CD1c-positive myeloid dendritic cell (primary cell): ENCODE results near the gene ACP4.

Experiments
- DNase-seq: peaks from one replicate; pipeline ENCODE4 v3.0.0-alpha.2; 2016; ENCODE audit errors: extremely low spot score

Gene ACP4

GRCh38 chr19:50823389-50824042 lies 33.3 kb downstream of the ACP4 start, which contains the start of gene KLK1:
KLK1 (minus strand) TSS chr19:50823787; CDS start chr19:50823748, 39 bp downstream.
- no peak for DNase-seq

GRCh38 chr19:50826492-50827240 lies 36.5 kb downstream of the ACP4 start:
- DNase-seq = no peak

- DNase-seq = no peak
Measured at GRCh38 chr19:50827476-50827875, 37.3 kb downstream of the ACP4 start.

- no peak for DNase-seq
Measured at GRCh38 chr19:50829801-50830200, 39.6 kb downstream of the ACP4 start.

GRCh38 chr19:50830266-50831025 lies 40.2 kb downstream of the ACP4 start:
- DNase-seq = no peak

- no peak for DNase-seq
Measured at GRCh38 chr19:50831026-50831396, 40.8 kb downstream of the ACP4 start.

- DNase-seq = no peak
Measured at GRCh38 chr19:50832666-50833065, 42.5 kb downstream of the ACP4 start.

GRCh38 chr19:50833117-50833801 lies 43.0 kb downstream of the ACP4 start, which contains the start of gene KLK15:
KLK15 (minus strand) TSS chr19:50833574; CDS start chr19:50831492, 2,082 bp downstream.
- DNase-seq = no peak

- no peak for DNase-seq
Measured at GRCh38 chr19:50833802-50834167, 43.6 kb downstream of the ACP4 start.

- no peak for DNase-seq
Measured at GRCh38 chr19:50835103-50835784, 45.0 kb downstream of the ACP4 start.

GRCh38 chr19:50835785-50836542 lies 45.7 kb downstream of the ACP4 start:
- peak; percentile 76 for DNase-seq

GRCh38 chr19:50836543-50837195 lies 46.5 kb downstream of the ACP4 start:
- DNase-seq = no peak

- DNase-seq = no peak
Measured at GRCh38 chr19:50837300-50837699, 47.1 kb downstream of the ACP4 start.

GRCh38 chr19:50838239-50838638 lies 48.0 kb downstream of the ACP4 start:
- no peak for DNase-seq

- no peak for DNase-seq
Measured at GRCh38 chr19:50839712-50840655, 49.8 kb downstream of the ACP4 start.

- DNase-seq = no peak
Measured at GRCh38 chr19:50842130-50842529, 51.9 kb downstream of the ACP4 start.

GRCh38 chr19:50843205-50843604 lies 53.0 kb downstream of the ACP4 start:
- DNase-seq = no peak

- DNase-seq = no peak
Measured at GRCh38 chr19:50843701-50844221, 53.5 kb downstream of the ACP4 start.
